Aorta (tissue), 5 donors: ENCODE data around the gene CAPN7. TPM values are rescaled to one million over a fixed set of nuclear protein-coding genes. Genes with fewer than 3 reads are reported as not detected.
"Not testable (repeated sequence)": the region's sequence is repeated elsewhere in the genome, so short reads cannot be mapped to it uniquely, and the experiment has no call there.

ENCODE experiments used
- ATAC-seq: fragments of 200-7000 bp; cut with Tn5 transposase; one replicate; pipeline ENCODE4 v1.9.1; 2022; ENCODE audit warnings: moderate library complexity; ENCODE audit not compliant: low FRiP score
- DNase-seq, 2 donors: peaks; one replicate each; pipeline ENCODE4 v3.0.0-alpha.2; 2020
- H3K27ac ChIP-seq, 2 donors: one replicate each; pipeline ENCODE4 v1.5.1; 2013; ENCODE audit warnings: low read length in 2 of 2, mild to moderate bottlenecking in 2 of 2, moderate library complexity in 2 of 2, control low read depth in 1 of 2, inconsistent platforms in 1 of 2, low read depth in 1 of 2
- H3K27me3 ChIP-seq, 2 donors: one replicate each; pipeline ENCODE4 v1.6.1; 2013; ENCODE audit warnings: control low read depth in 1 of 2, low read length in 1 of 2, mild to moderate bottlenecking in 1 of 2, moderate library complexity in 1 of 2; ENCODE audit not compliant: insufficient read depth in 2 of 2, control insufficient read depth in 1 of 2
- H3K36me3 ChIP-seq, 2 donors: one replicate each; pipeline ENCODE4 v1.6.1; 2013; ENCODE audit warnings: control low read depth in 1 of 2, low read length in 1 of 2, mild to moderate bottlenecking in 1 of 2; ENCODE audit not compliant: insufficient read depth in 2 of 2, control insufficient read depth in 1 of 2
- H3K4me1 ChIP-seq, 2 donors: one replicate each; pipeline ENCODE4 v1.6.1; 2013; ENCODE audit warnings: low read length in 2 of 2, control low read depth in 1 of 2, mild to moderate bottlenecking in 1 of 2, moderate library complexity in 1 of 2; ENCODE audit not compliant: insufficient read depth in 2 of 2, control insufficient read depth in 1 of 2
- H3K4me3 ChIP-seq, 2 donors: one replicate each; pipeline ENCODE4 v1.5.1; 2013; ENCODE audit warnings: low read length in 2 of 2, control low read depth in 1 of 2, mild to moderate bottlenecking in 1 of 2
- H3K9me3 ChIP-seq: one replicate; pipeline ENCODE4 v1.6.1; 2013; ENCODE audit warnings: mild to moderate bottlenecking, low read length; ENCODE audit not compliant: control insufficient read depth
- WGBS, 2 donors: extraction: QIAGEN DNeasy Blood & Tissue Kit; methylation state at CpG; one replicate each; pipeline ENCODE4 v1.1.7; 2013; 5-methylcytosine and 5-hydroxymethylcytosine counted together
- intact Hi-C, 2 donors: fragments of 100-400 bp; cut with DNase I; formaldehyde crosslinking; loops; one replicate each; pipeline versions ENCODE4 v1.14.2 to v1.15.0; 2022
- polyA plus RNA-seq, 2 donors: library from polyadenylated mRNA; stranded (reverse); fragments of 200-250 nt; gene quantifications; one replicate each; pipeline ENCODE4 v1.2.3, GENCODE V29; 2013
- total RNA-seq, 2 donors: library from RNA; stranded (reverse); fragmentation: NEBNext Ultra II Directional; extraction: Animal tissue kit (Norgen Biotek cat#: 25700); gene quantifications; one replicate each; pipeline ENCODE4 v1.2.1, GENCODE V29; 2021
- donor health status: healthy with polysubstance abuse.
- donor health status: Bipolar disorder and iron deficiency.
- donor health status: DM: no; HTN: no; CAD: no.
- donor health status: DM: no; HTN: no; CAD: no.
- donor health status: DM: yes; HTN: yes; CAD: no.

Gene CAPN7
- total and polyA plus RNA-seq, 4 donors = 14.5 to 54.4 (median 36.1) TPM

DNA sequence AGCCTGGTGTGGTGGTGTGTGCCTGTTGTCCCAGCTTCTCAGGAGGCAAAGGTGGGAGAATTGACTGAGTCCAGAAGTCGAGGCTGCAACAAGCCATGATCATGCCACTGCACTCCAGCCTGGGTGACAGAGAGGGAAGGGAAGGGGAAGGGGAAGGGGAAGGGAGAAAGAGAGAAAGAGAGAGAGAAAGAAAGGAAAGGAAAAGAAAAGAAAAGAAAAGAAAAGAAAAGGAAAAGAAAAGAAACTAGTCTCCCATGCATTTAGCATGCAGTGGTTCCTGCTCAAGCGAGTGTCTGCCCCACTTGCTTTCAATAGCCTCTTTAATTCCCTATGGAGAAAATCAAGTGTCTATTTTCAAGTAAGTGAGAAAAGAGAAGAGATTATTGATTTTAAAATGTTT is 20.6 kb upstream of the CAPN7 start:
- Histone ChIP-seq H3K4me1 (no peaks in the 10 kb centered on the region), H3K27me3 (no peaks in the 10 kb centered on the region), H3K27ac (no peak overlapping the region), H3K9me3 (no peaks in the 10 kb centered on the region), H3K36me3 (no peaks in the 10 kb centered on the region), H3K4me3 (no peak overlapping the region)
- no peak for ATAC-seq
- intact Hi-C loops = no loop called here
- no peak for DNase-seq
- WGBS, 2 donors = 87 to 90% methylated on average over 2 of the region's 2 CpGs

DNA sequence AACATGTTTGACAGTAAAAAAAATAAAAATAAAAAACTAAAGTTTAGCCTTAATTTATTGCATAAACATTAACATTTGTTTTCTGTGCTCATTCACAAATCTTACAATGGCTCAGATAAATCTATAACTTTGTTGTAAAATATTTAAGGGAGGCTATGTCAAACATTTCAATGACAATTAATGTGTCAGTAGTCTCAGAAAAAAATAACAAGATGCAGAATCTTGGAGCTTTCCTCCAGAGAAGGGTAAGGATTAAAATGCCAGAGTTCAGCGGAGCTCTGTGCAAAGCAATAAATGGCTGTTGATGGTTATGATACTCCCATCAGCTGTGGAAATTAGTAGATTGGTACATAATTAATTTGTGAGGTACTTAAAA is 20.0 kb upstream of the CAPN7 start:
- Histone ChIP-seq H3K27me3 (no peaks in the 10 kb centered on the region), H3K4me3 (no peak overlapping the region), H3K9me3 (no peaks in the 10 kb centered on the region), H3K36me3 (no peaks in the 10 kb centered on the region), H3K27ac (no peak overlapping the region), H3K4me1 (no peaks in the 10 kb centered on the region)
- intact Hi-C loops = no loop called here
- ATAC-seq (no peak), DNase-seq (no peak)
- 82 to 83% methylated on average over 1 of the region's 1 CpG for WGBS, 2 donors

DNA sequence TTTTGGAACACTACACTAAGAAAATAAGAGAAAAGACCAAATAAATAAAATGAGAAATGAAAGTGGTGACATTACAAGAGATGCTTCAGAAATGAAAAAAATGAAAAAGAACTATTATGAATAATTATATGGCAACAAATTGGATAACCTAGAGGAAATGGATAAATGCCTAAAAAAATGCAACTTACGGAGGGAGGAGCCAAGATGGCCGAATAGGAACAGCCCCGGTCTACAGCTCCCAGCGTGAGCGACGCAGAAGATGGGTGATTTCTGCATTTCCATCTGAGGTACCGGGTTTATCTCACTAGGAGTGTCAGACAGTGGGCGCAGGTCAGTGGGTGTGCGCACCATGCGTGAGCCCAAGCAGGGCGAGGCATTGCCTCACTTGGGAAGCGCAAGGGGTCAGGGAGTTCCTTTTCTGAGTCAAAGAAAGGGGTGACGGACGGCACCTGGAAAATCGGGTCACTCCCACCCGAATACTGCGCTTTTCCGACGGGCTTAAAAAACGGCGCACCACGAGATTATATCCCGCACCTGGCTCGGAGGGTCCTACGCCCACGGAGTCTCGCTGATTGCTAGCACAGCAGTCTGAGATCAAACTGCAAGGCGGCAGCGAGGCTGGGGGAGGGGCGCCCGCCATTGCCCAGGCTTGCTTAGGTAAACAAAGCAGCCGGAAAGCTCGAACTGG is 19.4 kb upstream of the CAPN7 start:
- H3K27ac ChIP-seq, H3K9me3 ChIP-seq, H3K4me3 ChIP-seq, intact Hi-C loops, DNase-seq, H3K36me3 ChIP-seq, H3K4me1 ChIP-seq, ATAC-seq, H3K27me3 ChIP-seq: not testable (repeated sequence)
- 93 to 94% methylated on average over 12 to 19 of the region's 33 CpGs for WGBS, 2 donors

- no peak overlapping the region for H3K27ac ChIP-seq
- no peaks in the 10 kb centered on the region for H3K27me3 ChIP-seq
- no peaks in the 10 kb centered on the region for H3K36me3 ChIP-seq
- no peak for ATAC-seq
- no peak for DNase-seq
- WGBS, 2 donors = 95 to 97% methylated on average over 3 of the region's 3 CpGs
- H3K4me1 ChIP-seq = no peaks in the 10 kb centered on the region
- intact Hi-C loops = no loop called here
- H3K9me3 ChIP-seq = no peaks in the 10 kb centered on the region
- no peak overlapping the region for H3K4me3 ChIP-seq
These were observed 8.6 kb upstream of the CAPN7 start for GRCh38 chr3:15197340-15198029.

DNA sequence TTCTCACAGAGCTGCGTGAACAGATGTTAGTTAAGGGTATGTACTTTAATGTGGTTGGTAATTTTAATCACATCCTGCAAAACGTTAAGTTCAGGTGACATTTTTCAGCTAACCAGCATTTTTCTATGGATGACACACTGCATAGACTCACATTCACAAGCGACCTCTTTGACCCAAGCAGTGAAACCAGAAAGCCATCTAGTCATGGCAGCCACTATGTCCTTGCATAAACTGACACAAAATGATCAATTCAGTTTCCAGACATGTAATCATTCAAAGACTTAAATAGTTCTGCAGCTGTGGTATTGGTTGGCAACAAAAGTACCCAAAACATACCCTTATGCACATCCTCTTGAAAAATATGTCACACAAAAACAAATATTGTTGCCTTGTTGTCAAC is 7.4 kb upstream of the CAPN7 start:
- ATAC-seq (no peak), DNase-seq (no peak)
- no peaks in the 10 kb centered on the region for H3K4me1 ChIP-seq
- no peaks in the 10 kb centered on the region for H3K27me3 ChIP-seq
- no peak overlapping the region for H3K27ac ChIP-seq
- intact Hi-C loops = no loop called here
- no peaks in the 10 kb centered on the region for H3K9me3 ChIP-seq
- no peaks in the 10 kb centered on the region for H3K36me3 ChIP-seq
- WGBS, 2 donors = 55% methylated on average over 3 of the region's 3 CpGs
- no peak overlapping the region for H3K4me3 ChIP-seq

- DNase-seq (no peak), ATAC-seq (no peak)
- no peaks in the 10 kb centered on the region for H3K9me3 ChIP-seq
- H3K27ac ChIP-seq = no peak overlapping the region
- H3K36me3 ChIP-seq = no peaks in the 10 kb centered on the region
- H3K27me3 ChIP-seq = no peaks in the 10 kb centered on the region
- H3K4me1 ChIP-seq = no peaks in the 10 kb centered on the region
- intact Hi-C loops = loop anchor here (5.0 to 10.0 kb wide), 6 partner anchors 92 to 613 kb away; partner anchors contain the start of gene NR2C2 (in 1 of the 2)
- H3K4me3 ChIP-seq = no peak overlapping the region
- WGBS, 2 donors = 82% methylated on average over 10 of the region's 10 CpGs
These were observed 6.4 kb upstream of the CAPN7 start for GRCh38 chr3:15199493-15200105.

DNA sequence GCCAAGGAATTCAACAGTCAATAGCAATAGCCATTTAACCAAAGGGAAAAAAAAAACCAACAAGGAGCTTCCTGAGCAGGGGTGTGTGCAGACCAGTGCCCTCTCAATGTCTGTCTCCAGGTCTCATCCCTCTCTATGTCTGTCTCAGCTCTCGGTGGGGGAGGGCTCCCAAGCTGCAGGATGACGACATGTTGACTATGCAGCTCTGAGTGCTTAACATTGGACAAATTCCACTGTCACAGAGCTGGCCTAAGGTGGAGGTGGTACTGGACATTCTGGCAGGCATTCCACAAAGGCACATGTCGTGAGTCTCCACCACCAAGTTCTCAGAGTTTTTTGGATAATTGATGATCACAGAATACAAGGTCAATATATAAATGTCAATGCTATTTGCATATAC is 2.0 kb upstream of the CAPN7 start:
- H3K4me1 ChIP-seq = no peaks in the 10 kb centered on the region
- no peaks in the 10 kb centered on the region for H3K36me3 ChIP-seq
- H3K27ac ChIP-seq = no peak overlapping the region
- DNase-seq = no peak
- no peak overlapping the region for H3K4me3 ChIP-seq
- 87 to 91% methylated on average over 3 of the region's 3 CpGs for WGBS, 2 donors
- ATAC-seq = no peak
- intact Hi-C loops = loop anchor here (5.0 to 10.0 kb wide), 6 partner anchors 97 to 608 kb away; partner anchors contain the start of gene NR2C2 (in 1 of the 2)
- H3K9me3 ChIP-seq = no peaks in the 10 kb centered on the region
- H3K27me3 ChIP-seq = no peaks in the 10 kb centered on the region

DNA sequence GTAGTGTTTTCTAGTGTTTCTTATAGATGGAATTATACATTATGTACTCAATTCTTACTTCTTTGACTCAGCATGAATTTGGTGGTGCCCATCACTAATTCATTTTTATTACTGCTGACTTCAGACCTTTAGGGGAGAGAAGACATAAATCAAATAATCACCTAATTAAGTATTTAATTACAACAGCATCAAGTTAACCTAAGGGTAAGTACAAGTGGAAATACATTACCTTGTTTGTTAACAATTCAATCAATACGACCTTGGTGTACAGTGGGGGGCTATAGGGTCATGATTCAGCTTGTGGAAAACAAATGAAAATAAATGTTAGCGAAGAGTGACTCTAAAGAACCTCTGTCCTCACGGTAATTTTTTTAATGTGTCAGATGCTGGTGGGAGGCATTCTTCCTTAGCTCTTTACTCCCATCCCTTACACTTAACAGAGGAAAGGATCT is 538 bp upstream of the CAPN7 start:
- Histone ChIP-seq H3K9me3 (no peaks in the 10 kb centered on the region), H3K27ac (peak overlapping the region in 1 of 2 donors; percentile 52), H3K27me3 (no peaks in the 10 kb centered on the region), H3K4me3 (peak overlapping the region in 1 of 2 donors; percentile 72), H3K36me3 (no peaks in the 10 kb centered on the region), H3K4me1 (no peaks in the 10 kb centered on the region)
- intact Hi-C loops = loop anchor here in 1 of 2 donors (5.0 to 10.0 kb wide), 3 partner anchors 108 to 349 kb away; partner anchors contain the start of genes NR2C2 and RBSN
- no peak for DNase-seq
- WGBS, 2 donors = 1% methylated on average over 3 of the region's 3 CpGs
- no peak for ATAC-seq
